SK-MEL-5 (cell line): ENCODE measurements around the gene UPK1B. TPM values are rescaled to one million over a fixed set of nuclear protein-coding genes. Genes with fewer than 3 reads are reported as not detected.

ENCODE experiments used
- DNase-seq: peaks from one replicate; pipeline ENCODE4 v3.0.0-alpha.2; 2016; ENCODE audit warnings: low read depth, low spot score
- in situ Hi-C: cut with HindIII; loops from 2 replicates; pipeline ENCODE4 v1.10.0; 2016; ENCODE audit warnings: low sequenced_read_pairs, high pct_unique_total_duplicates, low pct_unique_long_range_greater_than_20kb
- total RNA-seq: library from RNA; depleted of rRNA; stranded (reverse); fragments of >200 nt; shearing (Covaris generic); gene quantifications from 2 replicates; pipeline ENCODE4 v1.2.3, GENCODE V29; 2014

UPK1B gene
- total RNA-seq, 1 experiment from 2014 or later, result not detected

DNA sequence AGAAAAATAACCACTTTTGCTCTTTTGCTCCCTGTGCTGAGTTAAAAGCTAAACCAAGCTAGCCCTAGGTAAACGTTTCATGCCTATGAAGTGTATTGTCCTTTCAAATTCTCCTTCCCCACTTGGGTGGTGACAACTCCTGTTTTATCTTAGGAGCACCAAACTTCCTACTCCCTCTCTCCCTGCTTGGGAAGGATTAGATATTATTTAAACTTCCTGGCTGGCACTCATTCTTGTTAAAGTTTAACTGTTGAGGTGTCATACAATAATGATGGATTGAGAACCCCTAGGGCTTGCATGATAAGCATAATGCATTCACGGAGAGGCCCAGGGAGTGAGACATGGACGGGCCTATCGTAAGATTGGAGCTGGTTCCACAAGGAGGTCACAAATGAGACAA is 37.8 kb downstream of the UPK1B start:
- no peak for DNase-seq
- in situ Hi-C loops, result no loop called here

DNA sequence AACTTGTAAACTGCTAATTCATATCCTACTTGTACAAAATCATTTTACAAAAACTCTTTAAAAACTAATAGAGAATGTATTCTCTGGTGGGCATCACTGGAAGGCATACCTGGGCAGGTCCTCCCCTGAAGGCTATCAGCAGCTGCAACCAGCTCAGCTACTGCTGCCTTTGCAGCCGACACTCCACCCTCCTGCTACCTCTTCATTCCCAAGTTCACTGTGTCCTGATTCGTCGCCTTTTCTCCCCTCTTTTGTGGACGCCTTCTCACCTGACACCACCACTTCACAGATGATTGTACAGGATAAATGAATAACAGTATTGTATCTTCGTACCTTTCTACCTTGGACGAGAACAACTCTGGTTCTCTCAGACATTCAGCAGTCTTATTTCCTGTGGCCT is 38.4 kb downstream of the UPK1B start:
- DNase-seq, result no peak
- in situ Hi-C loops, result no loop called here

DNA sequence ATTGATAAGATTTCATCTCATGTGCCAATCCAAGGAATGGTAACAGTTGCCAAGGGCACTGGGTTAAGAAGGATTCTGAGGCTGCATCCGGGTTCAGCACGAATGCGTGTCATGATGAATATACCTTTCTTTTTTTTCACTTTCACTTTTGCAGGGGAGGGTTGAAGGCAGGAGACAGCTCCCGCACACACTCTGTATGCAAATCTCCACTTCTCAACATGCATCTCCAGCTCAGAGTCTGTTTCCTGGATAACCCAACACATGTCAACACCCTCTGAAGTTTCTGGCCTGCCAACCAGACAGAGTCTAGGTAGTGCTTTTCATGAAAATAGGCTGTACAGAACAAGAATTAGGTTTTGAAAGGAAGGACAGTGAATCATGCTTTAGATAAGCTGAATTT is 45.7 kb downstream of the UPK1B start:
- in situ Hi-C loops, result no loop called here
- DNase-seq, result no peak

DNA sequence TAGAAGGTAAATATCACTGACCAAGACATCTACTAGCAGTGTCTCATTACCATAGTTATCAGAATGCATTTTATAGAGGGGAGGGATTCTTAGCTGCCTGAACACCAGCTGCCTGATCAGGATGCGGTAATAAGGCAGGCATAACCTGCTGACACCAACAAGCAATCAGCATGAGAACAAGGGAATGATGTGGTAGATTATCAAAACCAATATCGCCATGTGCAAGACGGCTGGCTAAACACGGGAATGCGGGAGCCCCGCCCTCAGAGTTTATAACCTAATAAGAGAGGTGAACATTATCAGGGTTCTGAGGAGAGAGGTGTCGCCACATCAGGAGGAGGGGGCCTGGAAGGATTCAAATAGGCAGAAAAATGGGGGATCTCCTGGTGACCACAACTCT is 46.8 kb downstream of the UPK1B start:
- no peak for DNase-seq
- in situ Hi-C loops, result no loop called here

DNA sequence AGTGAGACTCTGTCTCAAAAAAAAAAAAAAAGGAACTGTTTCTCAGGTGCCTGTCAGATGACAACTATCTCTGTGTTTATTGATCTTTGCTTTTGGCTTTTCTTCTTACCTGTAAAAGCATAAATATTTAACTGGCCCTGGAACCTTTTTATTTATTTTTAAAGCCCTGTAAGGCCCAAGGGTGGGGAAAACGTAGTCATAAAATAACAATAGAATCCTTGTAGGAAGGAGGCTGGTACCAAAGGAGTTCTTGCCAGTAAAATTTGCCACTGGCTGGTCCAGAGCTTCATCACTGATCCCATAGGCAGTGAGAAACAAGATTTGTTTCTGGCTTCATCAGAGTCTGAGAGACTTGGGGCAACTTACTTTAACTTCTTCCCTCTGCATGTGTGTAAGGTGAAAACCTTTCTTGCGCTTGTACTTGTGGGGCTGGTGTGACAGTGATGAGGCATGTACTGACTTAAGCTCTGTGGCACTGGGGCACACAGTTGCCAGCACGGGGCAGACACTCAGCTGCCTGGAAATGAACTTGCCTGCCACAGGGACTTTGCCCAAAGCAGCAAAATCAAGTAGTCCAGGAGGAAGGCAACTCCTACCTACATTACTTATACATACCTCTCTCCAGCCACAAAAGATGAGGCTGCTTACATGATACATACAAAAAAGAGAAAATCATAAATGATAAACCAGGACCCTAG is 47.7 kb downstream of the UPK1B start:
- in situ Hi-C loops, result no loop called here
- no peak for DNase-seq

DNA sequence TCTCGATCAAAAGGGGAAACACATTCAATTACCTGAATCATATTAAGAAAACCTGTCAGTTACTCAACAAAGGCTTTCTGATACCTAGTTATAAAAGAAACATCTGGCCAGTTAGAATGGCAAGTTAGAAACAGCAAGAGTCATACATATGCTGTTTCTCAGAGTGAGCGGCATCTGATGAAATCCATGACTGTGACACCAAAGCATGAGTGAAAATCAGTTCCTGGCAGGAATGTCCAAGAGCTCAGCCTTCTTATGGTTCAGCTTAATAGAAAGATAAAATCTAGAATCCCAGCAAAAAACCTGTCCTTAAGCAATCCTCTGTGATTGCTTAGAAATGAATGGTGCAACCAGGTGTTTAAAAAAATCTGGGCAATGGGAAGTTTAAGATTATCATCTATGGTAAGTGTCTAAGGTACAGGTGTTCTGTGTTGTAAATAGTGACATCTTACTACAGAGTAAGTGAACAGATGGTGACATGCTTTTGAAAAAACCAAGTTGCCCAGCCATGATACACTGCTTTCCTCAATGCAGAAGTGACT is 48.5 kb downstream of the UPK1B start:
- in situ Hi-C loops, result no loop called here
- DNase-seq, result no peak

DNA sequence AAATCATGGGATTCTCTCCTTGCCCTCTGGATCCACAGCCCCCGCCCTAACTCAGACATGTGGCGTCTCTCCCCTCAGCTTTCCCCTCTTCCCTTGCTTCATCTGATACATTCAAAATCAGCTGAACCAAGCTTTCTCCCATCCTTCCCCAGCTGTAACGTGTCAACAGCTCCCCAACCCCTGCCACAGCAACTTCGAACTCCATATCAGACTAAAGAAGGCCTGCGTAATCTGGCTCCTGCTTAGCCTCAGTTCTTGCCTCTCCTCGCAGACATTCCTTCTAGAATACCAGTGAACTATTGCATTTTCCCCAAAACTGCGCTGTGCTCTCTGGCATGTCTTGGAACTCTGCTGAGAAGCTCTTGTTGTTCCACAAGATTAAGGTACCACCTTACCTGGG is 49.0 kb downstream of the UPK1B start:
- in situ Hi-C loops, result no loop called here
- DNase-seq, result no peak

DNA sequence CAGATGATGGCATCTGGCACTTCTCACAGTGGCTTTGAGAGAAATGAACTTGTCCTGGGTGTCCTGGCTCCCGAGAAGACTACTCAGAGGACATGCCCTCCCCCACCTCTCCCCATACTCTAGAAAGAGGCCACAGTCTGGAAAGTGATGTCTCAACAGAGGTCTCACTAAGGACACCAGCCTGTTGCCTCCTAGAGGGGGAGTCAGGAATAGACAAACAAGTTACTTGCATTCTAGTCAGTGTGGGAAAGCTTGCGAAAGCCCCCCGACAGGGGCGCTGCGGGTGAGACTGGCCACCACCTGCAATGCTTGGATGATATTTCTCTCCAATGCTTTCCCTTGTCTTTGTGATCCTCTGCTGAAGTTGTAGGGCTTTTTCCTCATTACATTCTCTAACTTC is 50.1 kb downstream of the UPK1B start:
- in situ Hi-C loops, result no loop called here
- DNase-seq, result no peak

DNA sequence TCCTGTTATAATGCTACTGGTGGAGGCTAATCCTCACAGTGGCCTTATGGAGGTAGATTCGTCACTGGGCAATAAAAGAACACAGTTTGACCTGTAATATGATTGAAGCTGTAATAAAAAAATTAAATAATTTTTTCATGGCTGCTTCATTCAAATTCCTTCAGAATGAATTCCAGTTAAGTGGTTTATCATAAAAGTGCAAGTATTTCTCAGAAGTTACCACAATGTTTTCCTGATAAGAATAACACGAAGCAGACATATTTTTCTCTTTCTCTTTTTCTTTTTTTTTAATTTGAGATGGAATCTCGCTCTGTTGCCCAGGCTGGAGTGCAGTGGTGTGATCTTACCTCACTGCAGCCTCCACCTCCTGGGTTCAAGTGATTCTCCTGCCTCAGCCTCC is 51.7 kb downstream of the UPK1B start:
- no peak for DNase-seq
- in situ Hi-C loops, result no loop called here

DNA sequence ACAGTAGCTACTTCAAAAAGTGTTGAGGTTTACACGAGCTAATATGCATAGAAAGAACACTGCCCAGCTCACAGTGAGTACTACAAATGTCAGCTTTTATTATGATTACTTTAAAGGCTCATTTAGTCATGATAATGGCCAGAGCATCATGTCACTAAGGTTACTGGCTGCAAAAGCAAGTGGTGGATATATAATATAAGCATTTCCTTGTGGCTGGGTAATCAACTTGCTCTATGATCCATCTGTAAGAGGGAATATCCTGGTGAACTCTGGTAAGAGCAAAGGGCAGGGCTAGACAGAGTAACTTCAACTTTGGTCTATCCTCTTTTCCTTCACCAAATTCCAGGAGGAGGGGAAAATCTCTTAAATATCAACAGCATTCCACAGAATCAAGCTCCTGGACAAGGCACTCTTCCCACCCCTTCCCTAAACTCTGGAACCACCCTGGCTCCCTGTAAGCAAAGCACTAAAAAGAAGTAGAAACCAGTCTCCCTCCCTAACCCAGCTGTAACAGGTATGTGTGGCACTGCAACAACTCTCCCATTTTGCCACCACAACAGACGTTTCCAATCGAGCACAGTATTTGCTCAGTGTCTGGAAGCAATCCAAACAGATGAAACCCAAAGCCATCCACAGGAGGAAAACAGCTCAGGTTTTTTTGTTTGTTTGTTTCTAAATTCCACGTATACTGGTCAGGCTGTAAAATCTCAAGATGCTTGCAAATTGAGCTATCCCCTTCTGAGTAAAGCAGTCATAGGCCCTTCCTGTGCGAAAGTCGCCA is 53.9 kb downstream of the UPK1B start:
- no peak for DNase-seq
- in situ Hi-C loops, result no loop called here

DNA sequence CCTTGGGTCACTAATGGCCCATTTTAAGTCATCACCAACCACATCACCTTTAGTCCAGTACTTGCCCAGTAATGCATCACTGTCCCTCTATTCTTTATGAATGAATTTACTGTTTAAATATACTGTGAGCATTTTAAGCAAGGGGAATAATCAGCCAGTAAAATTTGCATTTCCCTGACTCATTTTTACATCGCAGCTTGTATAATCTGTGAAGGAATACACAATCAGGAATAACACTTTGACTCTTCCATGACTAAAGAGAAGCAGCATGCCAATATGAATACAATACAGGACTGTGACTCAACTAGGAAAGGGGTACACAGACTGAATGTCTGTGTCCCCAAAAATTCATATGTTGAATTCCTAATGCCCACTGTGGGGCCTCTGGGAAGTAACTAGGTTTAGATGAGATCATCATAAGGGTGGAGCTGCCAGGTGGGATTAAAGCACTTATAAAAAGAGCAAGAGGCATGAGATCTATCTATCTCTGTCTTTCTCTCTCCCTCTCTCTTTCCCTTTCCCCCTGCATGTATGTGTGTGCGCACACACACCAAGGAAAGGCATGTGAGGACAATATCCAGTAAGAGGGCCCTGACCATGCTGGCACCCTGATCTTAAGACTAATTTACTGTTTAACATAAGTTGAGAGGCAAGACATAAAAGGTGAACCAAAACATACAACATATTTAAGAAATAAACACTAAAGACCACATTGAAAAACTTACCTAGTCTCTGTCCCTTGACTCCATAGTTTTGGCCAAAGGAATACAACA is 55.2 kb downstream of the UPK1B start:
- DNase-seq, result no peak
- in situ Hi-C loops, result no loop called here

DNA sequence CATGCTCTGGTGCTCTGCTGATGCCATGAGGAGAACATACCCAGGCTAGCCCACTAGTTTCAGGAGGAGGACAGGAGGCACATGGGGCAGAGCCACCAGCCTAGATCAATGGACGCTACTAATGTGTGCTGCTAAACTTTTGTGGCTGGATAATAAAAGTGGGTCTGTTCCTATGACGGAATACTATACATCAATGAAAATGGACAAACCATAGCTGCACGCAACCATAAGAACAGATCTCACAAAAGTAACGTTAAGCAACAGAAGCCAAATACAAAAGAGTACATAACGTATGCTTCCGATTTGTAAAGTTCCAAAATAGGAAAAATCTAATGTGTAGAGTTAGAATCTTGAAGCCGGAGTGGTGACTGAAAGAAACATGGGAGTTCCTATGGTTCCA is 55.8 kb downstream of the UPK1B start:
- in situ Hi-C loops, result no loop called here
- DNase-seq, result no peak

DNA sequence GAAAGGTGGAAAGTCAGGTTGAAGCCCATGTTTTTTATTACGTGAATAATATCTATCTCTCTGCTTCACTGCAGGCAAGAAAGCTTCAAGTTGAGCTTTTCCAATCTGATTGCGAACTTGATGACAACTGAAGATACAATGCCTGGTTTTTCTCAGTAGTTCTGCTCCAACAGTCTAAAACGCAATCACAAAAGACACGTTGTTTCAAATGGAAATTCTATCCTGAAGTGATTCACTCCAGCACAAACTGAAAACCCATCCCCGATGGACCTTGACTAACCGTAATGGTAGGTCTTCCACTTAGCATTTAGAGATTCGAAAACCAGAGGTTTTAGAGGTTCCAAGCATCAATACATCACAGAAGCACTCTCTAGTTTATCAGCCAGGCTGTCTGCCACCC is 56.7 kb downstream of the UPK1B start:
- in situ Hi-C loops, result no loop called here
- peak; percentile 55 for DNase-seq

DNA sequence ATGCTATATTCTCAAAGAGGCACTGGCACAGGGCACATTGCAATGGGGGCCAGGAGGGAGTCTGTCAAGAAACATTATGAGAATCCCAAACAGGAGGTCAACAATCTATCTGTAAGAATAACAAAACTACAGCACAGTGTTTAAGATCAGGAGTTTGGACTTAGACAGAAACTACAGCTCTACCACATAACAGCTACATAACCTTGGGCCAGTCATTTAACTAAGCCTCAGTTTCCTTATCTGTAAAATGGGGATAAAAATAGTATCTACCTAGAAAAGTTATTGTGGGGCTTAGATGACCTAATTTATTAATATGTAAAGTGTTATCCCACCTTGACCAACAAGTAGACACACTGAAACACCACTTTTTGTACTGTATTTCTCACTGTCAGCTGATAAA is 57.3 kb downstream of the UPK1B start:
- DNase-seq, result no peak
- in situ Hi-C loops, result no loop called here

DNA sequence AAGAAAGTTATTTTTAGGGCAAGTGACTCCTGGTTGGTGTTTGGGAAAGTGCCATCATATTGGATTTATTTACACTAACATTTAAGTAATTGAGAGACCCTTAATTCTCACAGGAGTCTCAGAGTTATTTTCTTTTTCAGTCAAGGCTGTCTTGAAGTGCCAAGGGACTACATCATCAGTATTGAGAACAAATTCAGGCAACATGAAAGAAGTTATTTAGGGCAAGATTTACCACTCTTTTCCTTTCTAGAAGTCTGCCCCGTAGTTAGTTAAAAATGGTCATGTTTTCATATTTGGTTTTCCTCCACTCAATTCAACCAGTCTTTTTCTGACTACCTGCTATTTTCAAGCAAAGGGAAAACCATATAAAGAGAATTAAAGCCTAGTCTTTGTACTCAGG is 61.2 kb downstream of the UPK1B start:
- DNase-seq, result no peak

DNA sequence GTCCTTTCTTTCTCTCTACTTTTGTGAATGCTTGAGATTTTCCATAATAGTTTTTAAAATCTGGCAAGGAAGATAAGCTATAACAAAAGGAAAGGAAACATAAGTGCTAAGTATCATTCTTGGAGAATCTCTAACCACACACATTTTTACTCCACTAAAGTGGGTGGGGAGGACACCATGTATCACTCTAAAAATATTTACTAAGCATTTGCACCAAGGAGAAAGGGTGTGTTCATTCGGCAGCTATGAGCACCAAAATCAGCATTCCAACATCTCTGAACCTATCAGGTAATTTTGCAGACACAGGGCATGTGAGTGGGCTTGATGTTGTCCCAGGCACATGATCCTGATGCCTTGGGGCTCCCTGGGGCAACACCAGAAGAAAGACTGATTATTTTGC is 61.8 kb downstream of the UPK1B start:
- DNase-seq, result no peak
- in situ Hi-C loops, result no loop called here

More for the DNA sequence above, 61.2 kb downstream of the UPK1B start:
- in situ Hi-C loops, result no loop called here

DNA sequence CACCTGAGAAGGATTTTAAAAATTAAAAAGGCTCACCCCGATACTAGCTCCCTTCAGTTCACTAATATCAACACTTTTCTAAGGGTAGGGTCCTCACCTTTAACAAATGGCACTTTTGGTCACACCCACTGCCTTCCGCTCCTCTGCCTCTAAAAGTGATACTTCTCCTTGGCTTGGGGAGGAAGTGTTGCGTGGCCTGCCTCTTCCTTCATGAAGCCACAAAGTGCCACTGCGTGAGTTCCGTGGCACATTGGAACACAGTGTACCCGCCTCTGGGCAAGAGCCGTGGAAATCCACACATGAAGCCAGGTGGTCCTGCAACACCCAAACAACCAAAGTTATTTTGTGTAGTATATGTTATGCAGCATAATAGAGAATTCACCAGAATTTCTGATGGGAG is 63.4 kb downstream of the UPK1B start:
- in situ Hi-C loops, result no loop called here

DNA sequence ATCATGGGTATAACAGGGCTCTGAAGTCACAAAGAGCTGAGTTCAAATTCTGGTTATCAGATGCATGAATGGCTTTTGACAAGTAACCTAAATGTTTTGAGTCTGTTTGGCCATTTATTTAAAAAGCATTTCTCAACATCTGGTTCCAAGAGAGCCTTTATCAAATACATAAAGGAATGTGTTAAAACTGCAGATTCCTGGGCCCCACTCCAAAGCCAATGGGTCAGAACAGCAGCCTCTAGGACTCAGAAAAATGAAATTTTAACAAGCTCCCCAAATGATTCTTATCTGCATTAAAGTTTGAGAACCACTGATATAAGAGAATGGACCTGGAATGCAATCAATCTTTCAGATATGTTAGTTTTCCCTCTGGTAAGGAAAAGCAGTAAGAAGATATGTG is 63.9 kb downstream of the UPK1B start:
- DNase-seq, result no peak
- in situ Hi-C loops, result no loop called here

More for the DNA sequence above, 63.4 kb downstream of the UPK1B start:
- no peak for DNase-seq
